Fibroblast of the aortic adventitia (primary cell): ENCODE data around the gene LYRM1. TPM values are rescaled to one million over a fixed set of nuclear protein-coding genes. Genes with fewer than 3 reads are reported as not detected.

Experiments used
- DNase-seq: peaks from one replicate; pipeline ENCODE4 v3.0.0-alpha.2; 2010; ENCODE audit warnings: low read depth
- H3K4me3 ChIP-seq: 2 replicates; pipeline ENCODE4 v1.5.1; 2011; ENCODE audit warnings: low read depth, mild to moderate bottlenecking, control low read depth, low read length, moderate library complexity
- CTCF ChIP-seq: IDR thresholded peaks from 2 replicates; pipeline ENCODE4 v1.5.1; 2011; ENCODE audit warnings: mild to moderate bottlenecking, low read length, control low read depth, inconsistent platforms; ENCODE audit not compliant: insufficient read depth
- total RNA-seq: library from RNA; depleted of rRNA; stranded (reverse); fragments of >200 nt; gene quantifications from 2 replicates; pipeline ENCODE4 v1.2.3, GENCODE V29; 2012; ENCODE audit warnings: low replicate concordance

LYRM1 gene
- total RNA-seq, 1 donor, result 49.8 TPM

GRCh38 chr16:20866145-20866772 lies 34.3 kb upstream of the LYRM1 start:
- DNase-seq, result peak; percentile 88
- TF ChIP-seq CTCF, result no peak
- H3K4me3 ChIP-seq, result no peak overlapping the region

DNA sequence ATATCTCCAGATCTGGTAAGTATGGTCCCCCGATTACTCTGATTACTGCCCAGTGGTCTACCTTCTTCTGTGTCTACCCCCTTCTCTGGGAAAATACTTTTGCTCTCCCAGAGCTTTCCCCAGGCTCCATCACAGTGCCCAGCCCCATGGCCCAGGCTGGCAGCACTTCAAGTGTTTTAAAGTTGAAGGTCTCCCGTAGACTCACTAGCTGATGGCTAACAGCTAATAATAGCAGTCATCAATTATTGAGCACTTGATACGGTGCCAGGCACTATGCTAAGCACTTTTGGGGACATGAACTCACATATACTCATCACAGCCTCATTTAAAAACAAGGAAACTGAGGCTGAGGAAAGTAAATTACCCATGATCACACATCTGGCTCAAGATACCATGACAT lies 33.8 kb upstream of the LYRM1 start:
- no peak for DNase-seq
- no peak overlapping the region for H3K4me3 ChIP-seq
- no peak for TF ChIP-seq CTCF

- DNase-seq, result peak; percentile 71
- TF ChIP-seq CTCF, result no peak
- H3K4me3 ChIP-seq, result no peak overlapping the region
Measured at GRCh38 chr16:20867585-20867984, 33.0 kb upstream of the LYRM1 start.

GRCh38 chr16:20868890-20869289 lies 31.7 kb upstream of the LYRM1 start:
- DNase-seq, result peak; percentile 81
- no peak overlapping the region for H3K4me3 ChIP-seq
- peak; percentile 2 for TF ChIP-seq CTCF

DNA sequence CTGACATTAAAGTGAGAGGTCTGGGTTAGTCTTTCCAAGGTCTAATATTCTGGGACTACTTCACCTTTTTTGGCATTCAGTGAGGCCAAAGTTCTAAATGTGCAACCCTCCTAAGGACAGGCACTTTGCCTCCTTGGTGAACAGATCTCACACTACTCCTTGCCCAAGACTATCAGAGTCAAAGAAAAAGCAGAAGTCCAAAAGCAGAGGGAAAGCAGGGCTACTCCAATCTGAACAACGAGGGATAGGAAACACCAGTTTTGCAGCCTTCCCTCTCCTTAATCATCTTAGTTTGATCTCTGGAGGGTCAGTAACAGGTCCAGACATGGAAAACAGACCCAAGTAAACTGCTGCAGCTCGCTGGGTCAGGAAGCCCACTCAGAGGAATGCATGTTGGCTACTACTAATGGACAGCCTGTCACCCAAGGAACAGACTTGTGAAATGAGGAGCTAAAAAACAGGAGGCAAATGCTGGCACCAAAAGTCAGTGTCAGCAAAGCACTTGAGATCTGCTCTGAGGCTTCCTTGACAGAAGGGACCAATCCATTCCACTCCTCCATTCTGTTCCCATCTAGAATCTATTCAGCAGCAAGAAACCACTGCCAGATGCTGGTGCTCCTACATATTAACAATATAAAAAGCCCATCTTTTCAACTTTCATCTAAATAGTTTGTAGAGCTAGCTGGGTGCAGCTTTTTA lies 30.3 kb upstream of the LYRM1 start:
- TF ChIP-seq CTCF, result no peak
- no peak overlapping the region for H3K4me3 ChIP-seq
- no peak for DNase-seq

DNA sequence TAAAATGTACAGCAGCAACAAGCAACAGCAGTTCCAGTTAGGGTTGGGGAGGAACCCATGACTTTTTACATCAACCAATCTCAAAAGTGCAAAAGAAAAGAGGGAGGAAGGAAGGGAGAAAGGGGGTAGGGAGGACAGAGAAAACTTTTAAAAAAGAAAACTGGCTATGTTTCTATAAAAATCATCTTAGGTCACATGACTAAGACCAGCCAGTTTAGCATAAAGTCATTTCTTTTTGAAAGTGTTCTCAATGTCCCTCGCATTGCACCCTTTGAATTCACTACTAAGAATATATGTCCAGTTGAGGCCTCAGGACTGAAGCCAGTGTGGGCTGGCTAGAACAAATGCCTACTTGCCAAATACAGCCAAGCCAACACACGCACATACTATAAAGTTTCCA lies 29.3 kb upstream of the LYRM1 start:
- DNase-seq, result peak; percentile 54
- no peak overlapping the region for H3K4me3 ChIP-seq
- TF ChIP-seq CTCF, result no peak
